ENCODE results near the gene ZNF488.
"Not testable (repeated sequence)": the region's sequence is repeated elsewhere in the genome, so short reads cannot be mapped to it uniquely, and the experiment has no call there.

ZNF488 gene

GRCh38 chr10:47397256-47397655, 13.2 kb upstream of the ZNF488 start:
- Histone ChIP-seq H2AFZ (ENCODE audit: low read depth) (no peak overlapping the region), H3K9ac (no peak overlapping the region), H3K27ac (no peak overlapping the region), H3K4me2 (no peak overlapping the region), H3K79me2 (ENCODE audit: insufficient read depth, low read depth) (no peaks in the 10 kb centered on the region), H3K27me3 (ENCODE audit: insufficient read depth, low read depth) (no peaks in the 10 kb centered on the region), H3K4me1 (ENCODE audit: low read depth, poor library complexity, severe bottlenecking) (no peaks in the 10 kb centered on the region), H3K36me3 (ENCODE audit: insufficient read depth) (no peaks in the 10 kb centered on the region), H4K20me1 (ENCODE audit: insufficient read depth) (no peaks in the 10 kb centered on the region), H3K4me3 (IDR thresholded peaks at IDR 0.05; ENCODE audit: insufficient read depth, low read depth, low read length) (no peak overlapping the region)
- TF ChIP-seq CTCF (conservative IDR thresholded peaks at IDR 0.05; ENCODE audit: low read depth, low read length): no peak

GRCh38 chr10:47396311-47396717, 12.2 kb upstream of the ZNF488 start:
- no peak for TF ChIP-seq CTCF (conservative IDR thresholded peaks at IDR 0.05; ENCODE audit: low read depth, low read length)

GRCh38 chr10:47389619-47390018, 5.5 kb upstream of the ZNF488 start:
- H3K27ac ChIP-seq: no peak overlapping the region
- no peaks in the 10 kb centered on the region for H4K20me1 ChIP-seq (ENCODE audit: insufficient read depth)
- no peak for TF ChIP-seq CTCF (conservative IDR thresholded peaks at IDR 0.05; ENCODE audit: low read depth, low read length)
- no peaks in the 10 kb centered on the region for H3K79me2 ChIP-seq (ENCODE audit: insufficient read depth, low read depth)
- no peaks in the 10 kb centered on the region for H3K4me1 ChIP-seq (ENCODE audit: low read depth, poor library complexity, severe bottlenecking)
- no peak overlapping the region for H3K4me2 ChIP-seq
- no peaks in the 10 kb centered on the region for H3K36me3 ChIP-seq (ENCODE audit: insufficient read depth)
- no peak overlapping the region for H3K4me3 ChIP-seq (IDR thresholded peaks at IDR 0.05; ENCODE audit: insufficient read depth, low read depth, low read length)
- no peak overlapping the region for H2AFZ ChIP-seq (ENCODE audit: low read depth)
- H3K27me3 ChIP-seq (ENCODE audit: insufficient read depth, low read depth): no peaks in the 10 kb centered on the region
- no peak overlapping the region for H3K9ac ChIP-seq

More at GRCh38 chr10:47396311-47396717, 12.2 kb upstream of the ZNF488 start:
- Histone ChIP-seq H3K4me3 (IDR thresholded peaks at IDR 0.05; ENCODE audit: insufficient read depth, low read depth, low read length) (no peak overlapping the region), H3K36me3 (ENCODE audit: insufficient read depth) (no peaks in the 10 kb centered on the region), H3K27ac (no peak overlapping the region), H3K4me2 (no peak overlapping the region), H3K79me2 (ENCODE audit: insufficient read depth, low read depth) (no peaks in the 10 kb centered on the region), H2AFZ (ENCODE audit: low read depth) (no peak overlapping the region), H3K4me1 (ENCODE audit: low read depth, poor library complexity, severe bottlenecking) (no peaks in the 10 kb centered on the region), H3K9ac (no peak overlapping the region), H4K20me1 (ENCODE audit: insufficient read depth) (no peaks in the 10 kb centered on the region), H3K27me3 (ENCODE audit: insufficient read depth, low read depth) (no peaks in the 10 kb centered on the region)

- Histone ChIP-seq H3K4me2 (no peak overlapping the region), H3K4me1 (ENCODE audit: low read depth, poor library complexity, severe bottlenecking) (no peaks in the 10 kb centered on the region), H3K9ac (no peak overlapping the region), H3K4me3 (IDR thresholded peaks at IDR 0.05; ENCODE audit: insufficient read depth, low read depth, low read length) (no peak overlapping the region), H2AFZ (ENCODE audit: low read depth) (no peak overlapping the region), H3K36me3 (ENCODE audit: insufficient read depth) (no peaks in the 10 kb centered on the region), H3K27ac (no peak overlapping the region), H3K79me2 (ENCODE audit: insufficient read depth, low read depth) (no peaks in the 10 kb centered on the region), H3K27me3 (ENCODE audit: insufficient read depth, low read depth) (no peaks in the 10 kb centered on the region), H4K20me1 (ENCODE audit: insufficient read depth) (no peaks in the 10 kb centered on the region)
- no peak for TF ChIP-seq CTCF (conservative IDR thresholded peaks at IDR 0.05; ENCODE audit: low read depth, low read length)
These were observed 4.8 kb upstream of the ZNF488 start for GRCh38 chr10:47388879-47389278.

- not testable (repeated sequence) for H2AFZ ChIP-seq (ENCODE audit: low read depth); H3K36me3 ChIP-seq (ENCODE audit: insufficient read depth); H3K27ac ChIP-seq; H3K79me2 ChIP-seq (ENCODE audit: insufficient read depth, low read depth); H3K4me3 ChIP-seq (IDR thresholded peaks at IDR 0.05; ENCODE audit: insufficient read depth, low read depth, low read length); H3K27me3 ChIP-seq (ENCODE audit: insufficient read depth, low read depth); H4K20me1 ChIP-seq (ENCODE audit: insufficient read depth); H3K4me2 ChIP-seq; H3K4me1 ChIP-seq (ENCODE audit: low read depth, poor library complexity, severe bottlenecking); H3K9ac ChIP-seq
These were observed 2.0 kb upstream of the ZNF488 start for GRCh38 chr10:47386104-47386503.
